Measurements from ENCODE around the gene PRLHR. TPM values are rescaled to one million over a fixed set of nuclear protein-coding genes. Genes with fewer than 3 reads are reported as not detected.

PRLHR gene
- total and polyA plus RNA-seq, 10 of the 15 experiments (the other 5 are each of a cell fraction or from before 2014, with no cell fraction given): not detected

- TF ChIP-seq PKNOX1 (IDR thresholded peaks at IDR 0.05) (no peak), SMC3 (IDR thresholded peaks at IDR 0.05; ENCODE audit: borderline replicate concordance, low read length) (no peak), RFX5 (IDR thresholded peaks at IDR 0.05; ENCODE audit: low read depth, low read length) (no peak), NR2C2 (IDR thresholded peaks at IDR 0.05; ENCODE audit: borderline replicate concordance, control insufficient read depth, insufficient read length, low read depth) (no peak), ATF7 (IDR thresholded peaks at IDR 0.05; ENCODE audit: low read depth) (no peak), ZNF687 (IDR thresholded peaks at IDR 0.05) (no peak)
Observed at GRCh38 chr10:118582511-118582910, 12.9 kb downstream of the PRLHR start (continued).

- no peak for DNase-seq (ENCODE audit: low read depth, low spot score)
- no peaks in the 10 kb centered on the region for H4K20me1 ChIP-seq (ENCODE audit: control insufficient read depth, insufficient read depth)
- no peak overlapping the region for H3K27ac ChIP-seq (ENCODE audit: control insufficient read depth, insufficient read depth)
- no peaks in the 10 kb centered on the region for H3K9me3 ChIP-seq (replicated peaks; ENCODE audit: control insufficient read depth, insufficient read depth, low read length)
- no peaks in the 10 kb centered on the region for H3K79me2 ChIP-seq (ENCODE audit: control insufficient read depth, insufficient read depth, low read length)
- POLR2A ChIA-PET: no interaction called here
- intact Hi-C loops (cut with micrococcal nuclease; ENCODE audit: unreplicated experiment) (no loop called here), in situ Hi-C loops (cut with MboI) (no loop called here)
- H3K27me3 ChIP-seq (replicated peaks in 1 of 2; ENCODE audit: control insufficient read depth in 2 of 2, insufficient read depth in 2 of 2, low read length in 1 of 2): no peaks in the 10 kb centered on the region; a peak in 1 of 4 replicates
- FAIRE-seq: no peak
- CTCF ChIA-PET: interaction anchor here (1.3 kb wide), 1 partner anchor 13 kb away, joined by 7 read pairs; no protein-coding TSS in a partner anchor
- no peak overlapping the region for H3K4me3 ChIP-seq
- ATAC-seq: no peak
- no peak overlapping the region for H3K9ac ChIP-seq (ENCODE audit: control insufficient read depth, insufficient read depth, low read length)
- RAD21 ChIA-PET (ENCODE audit: unreplicated experiment): no interaction called here
- H3K4me1 ChIP-seq (ENCODE audit: control insufficient read depth, insufficient read depth, low read length): no peaks in the 10 kb centered on the region
- no peaks in the 10 kb centered on the region for H3K36me3 ChIP-seq (ENCODE audit: control insufficient read depth in 2 of 2, insufficient read depth in 2 of 2, low read length in 1 of 2)
- H2AFZ ChIP-seq (ENCODE audit: control insufficient read depth, low read depth, low read length): no peak overlapping the region
- SMC1A ChIA-PET (ENCODE audit: uncharacterized antibody, unreplicated experiment): no interaction called here
- no peak overlapping the region for H3K4me2 ChIP-seq (ENCODE audit: control insufficient read depth, insufficient read depth)
- no TSS peak for BruUV-seq (replicated peaks)
- 10% methylated on average over 4 of the region's 4 CpGs for WGBS (ENCODE audit: insufficient coverage, insufficient replicate concordance, low lambda C conversion rate, missing lambda C conversion rate)
- TF ChIP-seq HCFC1 (IDR thresholded peaks at IDR 0.05; ENCODE audit: low read length) (no peak), NFYA (IDR thresholded peaks at IDR 0.05; ENCODE audit: borderline replicate concordance, low read depth, low read length) (no peak), NFYB (IDR thresholded peaks at IDR 0.05; ENCODE audit: insufficient read depth, low read depth, low read length) (no peak), REST (IDR thresholded peaks at IDR 0.05; ENCODE audit: low read depth, low read length) (no peak), NKRF (conservative IDR thresholded peaks at IDR 0.05) (no peak), RAD51 (IDR thresholded peaks at IDR 0.05) (no peak), RAD21 (IDR thresholded peaks at IDR 0.05; ENCODE audit: insufficient read depth, low read depth, low read length) (no peak)
Observed at GRCh38 chr10:118581340-118581739, 14.1 kb downstream of the PRLHR start.
